Measurements from ENCODE around the gene SELENOP. TPM values are rescaled to one million over a fixed set of nuclear protein-coding genes. Genes with fewer than 3 reads are reported as not detected.

The SELENOP gene
- polyA plus RNA-seq, 1 donor from 2014 or later: 5.0 TPM

- Histone ChIP-seq H3K4me3 (ENCODE audit: low read length) (no peak overlapping the region), H2AFZ (ENCODE audit: low read depth, low read length) (no peak overlapping the region), H3K36me3 (ENCODE audit: insufficient read depth, low read length) (no peaks in the 10 kb centered on the region), H3K27ac (ENCODE audit: low read length) (no peak overlapping the region), H3K9me3 (ENCODE audit: low read length) (no peaks in the 10 kb centered on the region), H4K20me1 (ENCODE audit: insufficient read depth) (no peaks in the 10 kb centered on the region), H3K79me2 (replicated peaks; ENCODE audit: insufficient read depth, low read length) (no peaks in the 10 kb centered on the region), H3F3A (ENCODE audit: insufficient read depth, low read length, poor library complexity, severe bottlenecking) (no peaks in the 10 kb centered on the region), H3K27me3 (ENCODE audit: insufficient read depth, low read depth, low read length) (no peaks in the 10 kb centered on the region), H3K9me2 (ENCODE audit: insufficient read depth, low read length) (no peaks in the 10 kb centered on the region), H3K9ac (ENCODE audit: low read length) (no peak overlapping the region), H3K4me2 (ENCODE audit: low read length) (no peak overlapping the region)
- TF ChIP-seq REST (IDR thresholded peaks at IDR 0.05; ENCODE audit: borderline replicate concordance): no peak
- TF ChIP-seq CTCF (IDR thresholded peaks at IDR 0.05; ENCODE audit: poor library complexity, severe bottlenecking): no peak
Measured at GRCh38 chr5:42852826-42853225, 41.1 kb upstream of the SELENOP start.

- Histone ChIP-seq H3K36me3 (ENCODE audit: insufficient read depth, low read length) (no peaks in the 10 kb centered on the region), H3K9ac (ENCODE audit: low read length) (no peak overlapping the region), H3K9me2 (ENCODE audit: insufficient read depth, low read length) (no peaks in the 10 kb centered on the region), H2AFZ (ENCODE audit: low read depth, low read length) (no peak overlapping the region), H3K79me2 (replicated peaks; ENCODE audit: insufficient read depth, low read length) (no peaks in the 10 kb centered on the region), H3F3A (ENCODE audit: insufficient read depth, low read length, poor library complexity, severe bottlenecking) (no peaks in the 10 kb centered on the region), H3K27ac (ENCODE audit: low read length) (no peak overlapping the region), H3K27me3 (ENCODE audit: insufficient read depth, low read depth, low read length) (no peaks in the 10 kb centered on the region), H3K4me2 (ENCODE audit: low read length) (no peak overlapping the region), H4K20me1 (ENCODE audit: insufficient read depth) (no peaks in the 10 kb centered on the region), H3K9me3 (ENCODE audit: low read length) (no peaks in the 10 kb centered on the region), H3K4me3 (ENCODE audit: low read length) (no peak overlapping the region)
- TF ChIP-seq MXI1 (conservative IDR thresholded peaks at IDR 0.05; ENCODE audit: poor library complexity, severe bottlenecking): no peak
- no peak for TF ChIP-seq TAF1 (IDR thresholded peaks at IDR 0.05; ENCODE audit: low read depth)
- TF ChIP-seq EP300 (conservative IDR thresholded peaks at IDR 0.05; ENCODE audit: poor library complexity, severe bottlenecking): no peak
- TF ChIP-seq REST (IDR thresholded peaks at IDR 0.05; ENCODE audit: borderline replicate concordance): no peak
- TF ChIP-seq RAD21 (conservative IDR thresholded peaks at IDR 0.05): no peak
- no peak for TF ChIP-seq EZH2 (IDR thresholded peaks at IDR 0.05; ENCODE audit: borderline replicate concordance, insufficient read depth, low read length, poor library complexity, severe bottlenecking)
- TF ChIP-seq SMC3 (conservative IDR thresholded peaks at IDR 0.05; ENCODE audit: poor library complexity): no peak
- no peak for TF ChIP-seq POLR2AphosphoS5 (IDR thresholded peaks at IDR 0.05)
- TF ChIP-seq CTCF (IDR thresholded peaks at IDR 0.05; ENCODE audit: poor library complexity, severe bottlenecking): no peak
Measured at GRCh38 chr5:42851481-42851880, 39.8 kb upstream of the SELENOP start.

Measured in neural cell (in vitro differentiated cells).